HepG2 (cell line): ENCODE measurements around the gene BZW1. TPM values are rescaled to one million over a fixed set of nuclear protein-coding genes. Genes with fewer than 3 reads are reported as not detected.

Source experiments
- ATAC-seq: fragments of 200-7000 bp; cut with Tn5 transposase; 3 replicates; pipeline ENCODE4 v1.9.1; 2020; ENCODE audit warnings: mild to moderate bottlenecking, moderate library complexity
- BruUV-seq: library from RNA; stranded (reverse); fragments of 400-500 nt; replicated peaks from 2 replicates; lab custom pipeline; 2021; lab: Mats Ljungman, UMichigan
- CTCF ChIA-PET: fragments of 300-600 bp; formaldehyde crosslinking; extraction: SDS; loops from one replicate; lab custom pipeline; 2021; ENCODE audit warnings: low total read pairs, inconsistent platforms, low intra/inter-chr PET ratio; lab: Yijun Ruan, JAX
- POLR2A ChIA-PET: fragments of 350-600 bp; sonication (Branson Sonifier 250); formaldehyde crosslinking; loops from one replicate; lab custom pipeline; 2020; ENCODE audit warnings: antibody characterized with exemption, inconsistent platforms; lab: Yijun Ruan, JAX
- DNase-seq: peaks from one replicate; pipeline ENCODE4 v3.0.0-alpha.2; 2015; ENCODE audit warnings: low spot score
- FAIRE-seq: peaks from 3 replicates; lab custom pipeline; 2011; peaks lifted over from hg19 to GRCh38; lab: Jason Lieb, UNC
- H2AFZ ChIP-seq: one replicate; pipeline ENCODE4 v1.6.1; 2011; ENCODE audit warnings: low read length, inconsistent platforms
- H3K27ac ChIP-seq: fragments of 300-600 bp; 3 replicates; pipeline ENCODE4 v1.8.0; 2011; ENCODE audit warnings: mixed run types, mild to moderate bottlenecking, mixed read lengths, low read length, inconsistent platforms; ENCODE audit not compliant: insufficient read depth; ENCODE audit errors: extremely low read length
- H3K27me3 ChIP-seq, 2 experiments: fragments of 200-600 bp in 1 of 2; 2 replicates in 1 of 2; 3 replicates in 1 of 2; pipeline versions ENCODE4 v1.6.0 to v1.8.0; 2011; ENCODE audit warnings: low read length in 2 of 2, mild to moderate bottlenecking in 2 of 2, moderate library complexity in 2 of 2, inconsistent platforms in 1 of 2; ENCODE audit not compliant: insufficient read depth in 2 of 2, control insufficient read depth in 1 of 2
- H3K36me3 ChIP-seq, 2 experiments: fragments of 200-600 bp in 1 of 2; replicated peaks in 1 of 2; 2 replicates in 1 of 2; 3 replicates in 1 of 2; pipeline versions ENCODE4 v1.5.1 to v1.8.0; 2011; ENCODE audit warnings: low read length in 2 of 2, inconsistent platforms in 1 of 2; ENCODE audit not compliant: insufficient read depth in 2 of 2, control insufficient read depth in 1 of 2
- H3K4me1 ChIP-seq: 2 replicates; pipeline ENCODE4 v1.5.1; 2012; ENCODE audit warnings: low read length, inconsistent platforms; ENCODE audit not compliant: insufficient read depth
- H3K4me2 ChIP-seq: 2 replicates; pipeline ENCODE4 v1.6.0; 2011; ENCODE audit warnings: low read depth, low read length, inconsistent platforms
- H3K4me3 ChIP-seq, 3 experiments: fragments of 200-600 bp in 1 of 3; sonication (generic), shearing (Covaris generic) in 1 of 3; replicated peaks in 1 of 3; 2 replicates each; pipeline ENCODE4 v1.5.1; 2011 to 2016; ENCODE audit warnings: low read length in 3 of 3, inconsistent platforms in 2 of 3, low read depth in 2 of 3, mild to moderate bottlenecking in 2 of 3, control low read depth in 1 of 3, mixed read lengths in 1 of 3; ENCODE audit not compliant: insufficient read depth in 1 of 3
- H3K79me2 ChIP-seq: one replicate; pipeline ENCODE4 v1.6.1; 2011; ENCODE audit warnings: low read length, inconsistent platforms; ENCODE audit not compliant: insufficient read depth
- H3K9ac ChIP-seq: 2 replicates; pipeline ENCODE4 v1.6.0; 2011; ENCODE audit warnings: mild to moderate bottlenecking, low read depth, low read length, inconsistent platforms; ENCODE audit not compliant: insufficient read depth
- H3K9me3 ChIP-seq: 2 replicates; pipeline ENCODE4 v1.5.1; 2012; ENCODE audit warnings: mild to moderate bottlenecking, low read length
- H4K20me1 ChIP-seq: 2 replicates; pipeline ENCODE4 v1.6.0; 2011; ENCODE audit warnings: inconsistent platforms, mild to moderate bottlenecking, low read length, moderate library complexity; ENCODE audit not compliant: insufficient read depth
- BORCS8-MEF2B ChIP-seq: sonication (generic); formaldehyde crosslinking; IDR thresholded peaks from 2 replicates; pipeline ENCODE4 v1.8.0; 2022; ENCODE audit warnings: mild to moderate bottlenecking, missing genetic modification reagents
- GRHL1 ChIP-seq: sonication (generic); formaldehyde crosslinking; conservative IDR thresholded peaks from 2 replicates; pipeline ENCODE4 v1.8.0; 2022; ENCODE audit warnings: missing genetic modification reagents
- HIC2 ChIP-seq: sonication (generic); formaldehyde crosslinking; IDR thresholded peaks from 2 replicates; pipeline ENCODE4 v1.9.0; 2022; ENCODE audit warnings: low read depth, missing genetic modification reagents
- HNF4A ChIP-seq: sonication (generic); formaldehyde crosslinking; IDR thresholded peaks from 2 replicates; pipeline ENCODE4 v1.4.0; 2020; ENCODE audit warnings: missing genetic modification reagents
- MEIS2 ChIP-seq: sonication (generic); formaldehyde crosslinking; IDR thresholded peaks from 2 replicates; pipeline ENCODE4 v1.9.0; 2021; ENCODE audit warnings: mild to moderate bottlenecking, missing genetic modification reagents
- NAIF1 ChIP-seq: sonication (generic); formaldehyde crosslinking; IDR thresholded peaks from 2 replicates; pipeline ENCODE4 v1.5.0; 2020; ENCODE audit warnings: mild to moderate bottlenecking, missing genetic modification reagents, borderline replicate concordance
- NFE2L2 ChIP-seq: fragments of 150-350 bp; IDR thresholded peaks from 2 replicates; pipeline ENCODE4 v1.6.1; 2014; ENCODE audit warnings: low read length
- SPEN ChIP-seq: sonication (generic); formaldehyde crosslinking; IDR thresholded peaks from 2 replicates; pipeline ENCODE4 v1.5.1; 2020; ENCODE audit warnings: low read depth, mild to moderate bottlenecking, missing genetic modification reagents
- ZBTB14 ChIP-seq: sonication (generic); formaldehyde crosslinking; IDR thresholded peaks from 2 replicates; pipeline ENCODE4 v1.4.0; 2020; ENCODE audit warnings: missing genetic modification reagents
- ZNF121 ChIP-seq: sonication (generic); formaldehyde crosslinking; IDR thresholded peaks from 2 replicates; pipeline ENCODE4 v1.5.0; 2020; ENCODE audit warnings: mild to moderate bottlenecking, missing genetic modification reagents
- ZNF589 ChIP-seq: sonication (generic); formaldehyde crosslinking; conservative IDR thresholded peaks from 2 replicates; pipeline ENCODE4 v1.8.0; 2022; ENCODE audit warnings: mild to moderate bottlenecking, moderate library complexity, missing genetic modification reagents
- ZNF598 ChIP-seq: sonication (generic); formaldehyde crosslinking; IDR thresholded peaks from 2 replicates; pipeline ENCODE4 v1.5.1; 2020; ENCODE audit warnings: mild to moderate bottlenecking, missing genetic modification reagents, borderline replicate concordance
- ZNF709 ChIP-seq: sonication (generic); formaldehyde crosslinking; IDR thresholded peaks from 2 replicates; pipeline ENCODE4 v1.5.0; 2020; ENCODE audit warnings: mild to moderate bottlenecking, missing genetic modification reagents
- WGBS: methylation state at CpG from one replicate; pipeline ENCODE4 v1.1.6; 2017; ENCODE audit warnings: low lambda C conversion rate; 5-methylcytosine and 5-hydroxymethylcytosine counted together
- in situ Hi-C: cut with HindIII; loops from 2 replicates; pipeline ENCODE4 v1.10.0; 2017; ENCODE audit warnings: low pct_unique_long_range_greater_than_20kb; ENCODE audit not compliant: extremely low pct_ligation_motif_present
- intact Hi-C: fragments of 100-400 bp; cut with micrococcal nuclease; formaldehyde crosslinking; loops from one replicate; pipeline ENCODE4 v1.10.0; 2022; ENCODE audit not compliant: unreplicated experiment
- polyA plus RNA-seq, 8 experiments: library from polyadenylated mRNA; depleted of rRNA in 3 of 8; stranded (reverse) in 7 of 8; unstranded in 1 of 8; fragments of >200 nt; fragmentation: Illumina TruSeq in 4 of 8; extraction: Trizol in 4 of 8; gene quantifications; 2 replicates each; pipeline versions ENCODE4 v1.2.1 to v1.2.3, GENCODE V29; 2011 to 2016; ENCODE audit warnings: low read depth in 4 of 8, missing spikeins in 1 of 8, mixed read lengths in 1 of 8; ENCODE audit not compliant: insufficient read depth in 1 of 8
- total RNA-seq, 5 experiments: library from RNA; depleted of rRNA; stranded (reverse); fragments of >200 nt; fragmentation: Illumina TruSeq; extraction: Trizol; gene quantifications; 2 replicates each; pipeline ENCODE4 v1.2.3, GENCODE V29; 2016; ENCODE audit warnings: low read depth in 1 of 5

BZW1 gene
- total and polyA plus RNA-seq, 2 of the 13 experiments (the other 11 are each of a cell fraction or from before 2014, with no cell fraction given) = 106 to 384 TPM

DNA sequence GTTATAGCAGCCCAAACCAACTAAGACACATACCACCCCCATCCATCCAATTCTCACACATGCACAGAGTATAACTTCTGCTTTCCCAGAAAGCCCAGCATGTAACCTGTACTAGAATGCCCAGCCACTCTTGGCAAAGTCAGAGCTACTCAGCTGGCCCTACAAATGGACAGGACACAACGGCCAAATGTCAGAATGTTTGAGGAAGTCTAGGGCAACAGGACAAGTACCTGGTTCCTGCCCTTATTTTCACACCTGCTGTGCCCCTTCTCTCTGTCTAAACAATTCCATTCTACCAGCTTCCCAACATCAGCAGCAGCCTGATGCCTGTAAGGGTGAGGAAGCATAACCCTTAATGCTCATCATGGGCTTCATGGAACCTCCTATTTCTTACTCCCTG lies 15.1 kb upstream of the BZW1 start:
- no TSS peak for BruUV-seq
- no peaks in the 10 kb centered on the region; a peak in 1 of 5 replicates for H3K27me3 ChIP-seq
- H3K4me2 ChIP-seq = no peak overlapping the region; the same call in 1 of the 2 replicates
- no peak for TF ChIP-seq ZNF709
- TF ChIP-seq ZNF598 (CRISPR knock-in tag) = no peak
- TF ChIP-seq, all 625 proteins: peak for 0
- in situ Hi-C loops = no loop called here
- DNase-seq = no peak
- Histone ChIP-seq H3K79me2 (no peaks in the 10 kb centered on the region), H3K9me3 (no peaks in the 10 kb centered on the region), H3K4me1 (peaks cover 29% of the 10 kb centered on the region), H3K4me3 (no peak overlapping the region), H2AFZ (peak overlapping the region; percentile 4), H3K27ac (no peak overlapping the region), H4K20me1 (no peaks in the 10 kb centered on the region), H3K36me3 (no peaks in the 10 kb centered on the region), H3K9ac (no peak overlapping the region)
- intact Hi-C loops = loop anchor here (2.0 to 5.0 kb wide), 3 partner anchors 32 to 84 kb away; no protein-coding TSS in a partner anchor
- CTCF ChIA-PET = no interaction called here
- FAIRE-seq = no peak
- POLR2A ChIA-PET = interaction anchor here (1.5 to 2.5 kb wide), 2 partner anchors 14 to 68 kb away, joined by 5 to 6 read pairs; partner anchors contain the start of gene CLK1
- 0% methylated on average over 1 of the region's 1 CpG for WGBS
- ATAC-seq = no peak

GRCh38 chr2:200797242-200797770 lies 14.4 kb upstream of the BZW1 start:
- Histone ChIP-seq H3K4me2 (peak overlapping the region; percentile 73), H3K9ac (no peak overlapping the region), H2AFZ (peak overlapping the region; percentile 21), H3K27me3 (no peaks in the 10 kb centered on the region; a peak in 1 of 5 replicates), H3K36me3 (no peaks in the 10 kb centered on the region), H3K9me3 (no peaks in the 10 kb centered on the region), H3K4me1 (peaks cover 29% of the 10 kb centered on the region), H3K79me2 (no peaks in the 10 kb centered on the region), H3K4me3 (peak overlapping the region in 2 of 3 experiments; percentile 16 to 42; a peak in 2 of 6 replicates), H4K20me1 (no peaks in the 10 kb centered on the region), H3K27ac (no peak overlapping the region)
- ATAC-seq = peak; percentile 92
- FAIRE-seq = peak; percentile 75
- BruUV-seq = no TSS peak
- 5% methylated on average over 7 of the region's 7 CpGs for WGBS
- POLR2A ChIA-PET = interaction anchor here (0.6 to 2.5 kb wide), 7 partner anchors 11 to 293 kb away, joined by 3 to 6 read pairs (median 4); partner anchors contain the start of gene CLK1
- DNase-seq = peak; percentile 52
- intact Hi-C loops = loop anchor here (2.0 to 5.0 kb wide), 3 partner anchors 33 to 85 kb away; no protein-coding TSS in a partner anchor
- CTCF ChIA-PET = no interaction called here
- in situ Hi-C loops = no loop called here
- TF ChIP-seq SPEN (CRISPR knock-in tag) (no peak), HNF4A (no peak), MEIS2 (CRISPR knock-in tag) (no peak), NAIF1 (CRISPR knock-in tag) (no peak), ZNF121 (peak; percentile 79), BORCS8-MEF2B (CRISPR knock-in tag) (no peak), ZNF589 (CRISPR knock-in tag) (no peak), HIC2 (CRISPR knock-in tag) (no peak), ZBTB14 (CRISPR knock-in tag) (no peak), GRHL1 (CRISPR knock-in tag) (no peak), NFE2L2 (no peak)
